ENCODE measurements around the gene AVPI1.
"Not testable (repeated sequence)": the region's sequence is repeated elsewhere in the genome, so short reads cannot be mapped to it uniquely, and the experiment has no call there.

AVPI1 gene

DNA sequence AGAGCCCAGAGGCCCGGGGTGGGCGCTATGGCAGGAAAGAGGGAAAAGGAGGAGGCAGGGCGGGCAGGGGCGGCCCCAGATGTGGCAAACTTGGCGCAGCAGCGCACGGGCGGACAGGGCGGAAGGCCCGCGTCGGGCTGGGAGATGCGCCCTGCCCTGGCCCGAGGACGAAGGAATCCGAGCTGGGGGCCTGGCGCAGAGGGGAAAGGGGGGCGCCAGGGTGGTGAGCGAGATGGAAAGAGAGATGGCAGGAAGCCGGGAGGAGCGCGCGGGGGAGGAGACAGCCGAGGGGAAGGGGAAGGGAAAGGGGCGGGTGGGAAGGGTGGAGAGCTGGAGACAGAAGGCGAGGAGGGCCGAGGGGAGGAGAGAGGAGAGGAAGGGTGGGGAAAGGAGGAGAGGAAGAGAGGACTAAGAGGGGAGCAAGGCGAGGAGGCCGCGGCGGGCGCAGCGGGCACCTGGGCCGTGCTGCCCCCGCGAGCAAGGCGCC, 26.3 kb upstream of the AVPI1 start, which contains the start of gene MARVELD1:
Gene MARVELD1 (plus strand): TSS at position 392 of the 487 bp plus-strand sequence. CDS start 147 bp downstream, outside the sequence.
- peak within 1 kb of the TSS; percentile 78 for H3K4me3 ChIP-seq (ENCODE audit: low read depth, low read length)

DNA sequence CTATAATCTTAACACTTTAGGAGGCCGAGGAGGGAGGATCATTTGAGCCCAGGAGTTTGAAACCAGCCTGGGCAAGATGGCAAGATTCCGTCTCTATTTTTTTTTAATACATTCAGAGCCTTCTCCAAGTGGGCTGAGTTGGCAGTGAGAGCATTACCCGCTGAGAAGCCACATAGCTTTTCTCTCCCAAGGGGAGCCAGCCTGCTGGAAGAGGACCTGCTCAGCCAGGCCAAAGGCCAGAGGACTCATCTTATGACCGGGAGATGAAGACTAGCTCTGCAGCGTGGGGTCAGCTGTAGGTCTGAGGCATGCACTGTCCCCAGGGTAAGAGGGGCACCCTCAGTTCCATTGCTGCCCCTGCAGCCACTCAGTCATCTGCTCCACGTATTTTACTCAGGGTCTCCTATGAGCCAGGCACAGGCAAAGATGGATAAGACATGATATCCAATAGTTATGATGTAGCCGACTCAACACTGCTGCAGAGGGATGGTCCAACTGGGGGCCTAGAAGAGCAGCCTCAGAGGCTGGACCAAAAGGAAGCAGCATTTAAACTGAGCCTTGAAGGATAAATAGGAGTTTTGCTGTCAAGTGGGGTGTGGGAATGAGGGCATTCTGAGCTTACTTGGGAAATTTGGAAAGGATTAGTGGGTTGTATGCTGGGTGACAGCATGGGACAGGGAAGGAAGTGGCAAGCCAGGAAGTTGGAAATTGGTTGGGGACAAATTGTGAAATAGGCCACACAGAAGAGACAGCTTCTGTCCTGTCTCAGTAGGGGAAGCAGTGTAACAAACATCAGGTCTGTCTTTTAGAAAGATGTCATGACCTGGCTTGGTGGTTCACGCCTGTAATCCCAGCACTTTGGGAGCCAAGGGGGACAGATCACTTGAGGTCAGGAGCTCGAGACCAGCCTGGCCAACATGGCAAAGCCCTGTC, 24.9 kb upstream of the AVPI1 start:
- no peak overlapping the region for H3K4me3 ChIP-seq (ENCODE audit: low read depth, low read length)

DNA sequence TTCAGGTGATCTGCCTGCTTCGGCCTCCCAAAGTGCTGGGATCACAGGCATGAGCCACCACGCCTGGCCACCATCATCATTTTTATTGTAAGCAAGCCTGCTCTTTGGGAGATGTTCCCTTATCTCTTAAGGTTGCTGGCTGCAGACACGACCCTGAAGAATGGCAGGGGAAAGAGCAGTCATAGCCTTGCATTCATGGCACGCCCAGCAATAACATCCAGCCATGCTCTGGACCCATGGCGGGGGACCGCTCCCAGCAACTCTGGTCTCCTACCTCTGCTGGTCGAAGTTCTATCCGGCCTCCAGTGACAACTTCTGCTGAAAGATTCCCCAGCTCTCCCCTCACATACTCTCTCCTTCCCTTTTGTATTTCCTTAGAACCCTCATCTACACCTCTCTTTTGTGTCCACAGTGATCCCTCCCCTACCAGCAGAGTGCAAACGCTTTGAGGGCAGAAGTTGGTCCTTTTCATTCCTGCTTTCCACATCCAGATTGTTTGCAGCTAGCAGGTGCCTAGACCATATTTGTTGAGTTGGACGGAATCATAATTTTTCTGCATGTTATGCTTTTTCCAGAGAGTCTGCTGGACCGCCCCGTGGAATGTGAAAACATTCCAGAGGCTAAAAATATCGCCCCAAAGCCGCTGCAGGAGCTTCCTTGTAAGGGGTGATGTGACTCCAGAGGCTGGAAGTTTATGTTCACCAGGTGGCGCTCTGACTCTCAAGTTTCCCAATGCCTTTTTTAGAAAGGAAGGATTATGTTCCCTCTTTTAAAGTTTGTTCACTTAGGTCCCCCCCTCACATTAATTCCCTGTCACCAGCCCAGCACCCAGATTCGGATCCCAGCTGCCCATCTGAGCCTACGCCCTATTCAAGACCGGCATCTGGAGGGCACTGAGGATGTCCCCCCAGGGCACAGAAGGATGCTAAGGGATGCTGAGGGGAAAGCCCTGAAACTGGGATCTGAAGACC, 22.2 kb upstream of the AVPI1 start:
- H3K4me3 ChIP-seq (ENCODE audit: low read depth, low read length), result no peak overlapping the region

DNA sequence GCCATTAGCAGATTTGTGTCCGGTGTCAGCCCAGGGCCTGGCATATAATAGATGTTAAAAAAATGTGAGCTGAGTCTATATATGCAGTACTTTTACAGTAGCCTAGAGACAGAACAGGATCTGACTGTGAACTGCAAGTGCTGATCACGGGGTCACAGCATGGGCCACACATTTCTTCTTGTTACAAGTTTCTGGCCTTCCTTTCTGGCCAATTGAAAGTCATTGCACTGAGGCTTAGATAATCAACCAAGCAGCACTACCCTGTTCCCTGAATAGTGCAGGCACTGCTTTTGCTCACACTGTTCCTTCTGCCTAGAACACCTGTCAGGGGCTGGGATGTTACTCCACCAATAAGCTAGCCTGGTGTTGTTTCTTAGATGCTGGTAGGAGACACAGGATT, 21.1 kb upstream of the AVPI1 start:
- no peak overlapping the region for H3K4me3 ChIP-seq (ENCODE audit: low read depth, low read length)

DNA sequence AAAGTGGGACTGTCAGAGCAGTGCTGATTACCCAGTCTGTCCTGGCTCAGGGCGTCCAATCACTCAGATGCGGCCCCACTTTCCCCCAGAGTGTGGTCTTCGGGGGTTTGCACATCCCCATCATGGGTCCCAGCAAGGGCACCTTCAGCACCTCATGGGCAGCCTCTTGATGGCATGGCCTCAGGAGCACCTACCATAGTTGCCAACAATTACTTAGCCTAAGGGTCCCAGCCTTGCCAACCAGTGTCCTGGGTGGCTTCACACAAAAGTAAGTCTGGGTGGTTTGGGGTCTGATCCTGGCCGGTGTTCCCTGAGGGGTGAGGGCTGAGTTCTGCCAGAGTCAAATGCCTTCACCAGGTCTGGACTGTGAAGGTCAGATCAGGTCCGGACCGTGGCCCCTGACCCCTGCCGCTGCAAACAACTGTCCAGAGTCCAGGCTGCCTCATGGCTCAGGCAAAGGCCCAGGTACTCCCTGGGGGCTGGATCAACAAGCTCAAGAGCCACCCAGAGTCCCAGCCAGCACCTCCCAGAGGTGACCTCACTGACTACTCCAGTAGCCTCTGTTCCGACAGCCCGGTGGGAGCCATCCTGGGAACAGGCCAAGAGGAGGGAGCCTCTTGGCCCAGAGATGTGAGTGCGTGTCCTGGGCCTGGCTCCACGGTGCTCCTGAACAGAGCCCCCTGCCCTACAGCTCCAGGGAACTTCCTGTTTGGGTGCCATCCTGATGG, 20.3 kb upstream of the AVPI1 start:
- H3K4me3 ChIP-seq (ENCODE audit: low read depth, low read length), result no peak overlapping the region

DNA sequence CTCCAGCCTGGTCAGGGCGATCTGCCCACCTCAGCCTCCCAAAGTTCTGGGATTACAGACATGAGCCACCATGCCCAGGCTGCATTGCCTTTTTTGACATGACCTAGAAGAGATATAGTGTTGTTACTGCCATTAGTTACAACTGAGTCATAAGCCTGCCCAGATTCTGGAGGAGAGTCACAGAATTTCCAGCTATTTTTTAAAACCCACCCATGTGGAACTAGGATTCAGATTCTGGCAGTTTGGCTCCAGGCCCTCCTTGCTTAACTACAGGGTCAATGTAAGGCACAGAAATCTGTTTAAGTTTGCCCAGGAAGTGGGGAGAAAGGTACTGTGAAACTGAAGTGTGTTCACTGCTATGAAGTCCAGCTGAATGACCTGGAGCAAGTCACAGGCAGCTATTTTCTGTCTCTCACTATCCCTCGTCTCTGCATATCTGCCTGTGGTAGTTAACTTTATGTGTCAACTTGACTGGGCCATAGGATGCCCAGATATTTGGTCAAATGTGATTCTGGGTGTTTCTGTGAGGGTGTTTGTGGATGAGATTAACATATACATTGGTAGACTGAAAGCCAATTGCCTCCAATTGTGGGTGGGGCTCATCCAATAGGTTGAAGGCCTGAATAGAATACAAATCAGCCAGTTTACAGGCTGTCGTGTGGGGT, 18.1 kb upstream of the AVPI1 start:
- no peak overlapping the region for H3K4me3 ChIP-seq (ENCODE audit: low read depth, low read length)

DNA sequence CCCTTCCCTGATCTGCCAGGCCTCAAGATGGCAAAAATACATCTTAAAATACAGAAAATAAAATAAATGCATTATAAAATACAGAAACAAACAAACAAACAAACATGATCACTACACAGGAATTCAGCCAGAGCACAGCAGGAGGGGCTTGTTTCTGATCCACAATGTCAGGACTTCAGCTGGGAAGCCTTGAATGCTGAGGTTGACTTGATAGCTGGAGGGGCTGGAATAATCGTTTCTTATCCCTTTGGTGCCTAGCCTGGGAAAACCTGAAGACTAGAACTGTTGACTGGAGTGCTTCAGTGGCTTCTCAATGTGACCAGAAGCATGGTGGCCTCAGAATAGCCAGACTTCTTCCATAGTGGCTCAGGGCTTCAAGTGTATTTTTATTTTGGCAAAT, 17.3 kb upstream of the AVPI1 start:
- no peak overlapping the region for H3K4me3 ChIP-seq (ENCODE audit: low read depth, low read length)

DNA sequence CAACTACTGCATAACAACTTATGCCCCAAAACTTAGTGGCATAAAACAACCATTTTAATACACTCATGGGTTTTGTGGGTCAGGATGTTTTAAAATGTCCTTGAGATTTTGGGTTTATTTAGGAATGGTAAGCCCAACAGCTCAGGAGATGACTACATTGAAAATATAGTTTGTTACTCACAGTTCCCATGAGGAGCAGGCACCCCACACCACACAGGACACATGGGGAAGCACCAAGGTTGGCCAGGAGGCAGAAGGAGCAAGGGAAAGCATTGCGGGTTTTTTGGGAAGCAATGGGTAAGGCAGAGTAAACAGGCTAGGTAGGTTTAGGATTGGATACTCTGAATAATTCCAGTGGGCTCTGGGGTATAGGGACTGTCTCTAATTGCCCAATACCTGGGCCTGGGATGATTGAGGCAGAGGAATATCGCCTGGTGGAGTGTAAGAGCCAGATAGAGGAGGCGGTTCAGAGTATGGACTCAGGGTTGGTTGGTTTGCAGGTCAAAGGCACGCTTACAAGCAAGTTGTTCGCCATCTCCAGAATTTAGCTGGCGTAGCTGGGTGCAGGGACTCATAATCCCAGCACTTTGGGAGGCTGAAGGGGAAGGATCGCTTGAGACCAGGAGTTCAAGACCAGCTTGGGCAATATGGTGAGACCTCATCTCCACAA, 16.5 kb upstream of the AVPI1 start:
- H3K4me3 ChIP-seq (ENCODE audit: low read depth, low read length), result no peak overlapping the region

DNA sequence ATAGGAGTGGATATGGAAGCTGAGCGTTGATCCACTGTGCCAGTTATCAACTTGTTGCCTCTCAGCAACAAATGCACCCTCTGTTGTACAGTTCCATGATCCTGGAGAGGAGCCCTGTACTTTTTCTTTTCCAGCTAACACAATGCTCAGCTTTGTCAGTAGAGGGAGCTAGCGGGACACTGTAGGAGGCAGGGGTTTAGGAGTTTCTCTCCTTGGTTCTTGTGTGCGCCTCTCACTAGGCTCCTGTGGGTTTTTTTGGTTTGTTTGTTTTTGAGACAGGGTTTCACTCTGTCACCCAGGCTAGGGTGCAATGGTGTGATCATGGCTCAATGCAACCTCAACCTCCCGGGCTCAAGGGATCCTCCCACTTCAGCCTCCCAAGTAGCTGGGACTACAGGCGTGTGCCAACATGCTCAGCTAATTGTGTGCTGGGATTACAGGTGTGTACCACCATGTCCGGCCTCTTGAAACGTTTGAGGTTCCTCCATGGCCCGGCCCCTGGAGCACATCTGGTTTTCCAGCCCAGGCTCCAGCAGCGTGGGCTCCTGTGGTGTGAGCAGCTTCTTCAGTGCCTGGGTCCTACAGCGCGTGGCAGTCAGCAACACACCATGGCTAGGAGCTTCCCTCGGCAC, 14.5 kb upstream of the AVPI1 start:
- H3K4me3 ChIP-seq (ENCODE audit: low read depth, low read length), result no peak overlapping the region

DNA sequence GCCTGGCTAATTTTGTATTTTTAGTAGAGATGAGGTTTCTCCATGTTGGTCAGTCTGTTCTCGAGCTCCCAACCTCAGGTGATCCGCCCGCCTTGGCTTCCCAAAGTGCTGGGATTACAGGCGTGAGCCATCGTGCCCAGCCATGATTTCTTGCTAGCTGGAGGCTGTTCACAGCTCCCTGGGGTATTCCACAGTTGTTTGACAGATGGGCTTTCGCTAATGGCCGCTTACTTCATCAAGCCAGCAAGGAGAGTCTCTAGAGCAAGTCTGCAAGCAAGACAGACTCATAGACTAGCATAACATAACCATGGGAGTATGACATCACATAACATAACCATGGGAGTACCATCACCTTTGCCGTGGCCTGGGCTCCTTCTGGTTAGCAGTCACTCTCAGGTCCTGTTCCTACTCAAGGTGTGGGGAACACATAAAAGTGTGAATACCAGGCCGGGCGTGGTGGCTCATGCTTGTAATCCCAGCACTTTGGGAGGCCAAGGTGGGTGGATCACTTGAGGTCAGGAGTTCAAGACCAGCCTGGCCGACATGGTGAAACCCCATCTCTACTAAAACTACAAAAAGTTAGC, 11.1 kb upstream of the AVPI1 start:
- not testable (repeated sequence) for H3K4me3 ChIP-seq (ENCODE audit: low read depth, low read length)

DNA sequence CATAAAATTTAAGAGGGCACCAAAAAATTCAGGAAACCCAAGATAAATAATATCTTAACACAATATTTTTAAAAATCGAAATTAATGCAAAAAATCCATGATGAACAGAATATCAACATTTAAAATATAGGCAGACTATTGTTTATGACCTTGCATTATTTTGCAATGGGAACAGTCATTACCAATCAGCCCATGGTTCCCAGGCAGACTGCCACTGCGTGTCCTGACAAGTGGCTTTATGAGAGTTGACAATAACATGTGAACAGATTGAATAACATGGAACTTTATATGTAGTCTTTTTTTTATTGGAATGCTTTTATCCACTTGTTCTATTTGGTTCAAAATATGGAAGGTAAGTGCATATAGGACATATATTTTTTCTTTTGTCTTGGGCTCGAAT, 3.1 kb upstream of the AVPI1 start:
- H3K4me3 ChIP-seq (ENCODE audit: low read depth, low read length), result no peak overlapping the region

DNA sequence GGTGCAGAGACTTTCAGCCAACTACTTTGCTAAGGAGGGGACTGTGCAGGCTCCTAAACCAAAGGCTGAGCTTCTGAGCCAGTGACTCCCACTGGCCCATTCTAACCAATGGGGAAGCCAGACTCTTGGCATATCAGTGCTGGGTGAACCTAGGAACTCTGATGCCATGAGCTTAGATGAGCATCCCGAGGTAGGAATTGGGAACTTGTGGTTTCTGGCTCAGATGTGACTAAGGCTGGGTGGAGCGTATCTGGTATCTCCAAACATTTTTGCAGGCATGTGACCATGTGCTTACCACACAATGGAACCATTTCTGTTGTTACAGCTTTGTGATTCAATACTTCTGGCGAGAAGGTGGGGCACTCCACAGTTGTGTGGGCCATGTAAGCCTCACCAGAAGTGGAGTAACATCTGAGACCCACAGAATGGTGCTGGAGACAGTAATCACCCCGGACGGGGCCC, 2.5 kb upstream of the AVPI1 start:
- no peak overlapping the region for H3K4me3 ChIP-seq (ENCODE audit: low read depth, low read length)

DNA sequence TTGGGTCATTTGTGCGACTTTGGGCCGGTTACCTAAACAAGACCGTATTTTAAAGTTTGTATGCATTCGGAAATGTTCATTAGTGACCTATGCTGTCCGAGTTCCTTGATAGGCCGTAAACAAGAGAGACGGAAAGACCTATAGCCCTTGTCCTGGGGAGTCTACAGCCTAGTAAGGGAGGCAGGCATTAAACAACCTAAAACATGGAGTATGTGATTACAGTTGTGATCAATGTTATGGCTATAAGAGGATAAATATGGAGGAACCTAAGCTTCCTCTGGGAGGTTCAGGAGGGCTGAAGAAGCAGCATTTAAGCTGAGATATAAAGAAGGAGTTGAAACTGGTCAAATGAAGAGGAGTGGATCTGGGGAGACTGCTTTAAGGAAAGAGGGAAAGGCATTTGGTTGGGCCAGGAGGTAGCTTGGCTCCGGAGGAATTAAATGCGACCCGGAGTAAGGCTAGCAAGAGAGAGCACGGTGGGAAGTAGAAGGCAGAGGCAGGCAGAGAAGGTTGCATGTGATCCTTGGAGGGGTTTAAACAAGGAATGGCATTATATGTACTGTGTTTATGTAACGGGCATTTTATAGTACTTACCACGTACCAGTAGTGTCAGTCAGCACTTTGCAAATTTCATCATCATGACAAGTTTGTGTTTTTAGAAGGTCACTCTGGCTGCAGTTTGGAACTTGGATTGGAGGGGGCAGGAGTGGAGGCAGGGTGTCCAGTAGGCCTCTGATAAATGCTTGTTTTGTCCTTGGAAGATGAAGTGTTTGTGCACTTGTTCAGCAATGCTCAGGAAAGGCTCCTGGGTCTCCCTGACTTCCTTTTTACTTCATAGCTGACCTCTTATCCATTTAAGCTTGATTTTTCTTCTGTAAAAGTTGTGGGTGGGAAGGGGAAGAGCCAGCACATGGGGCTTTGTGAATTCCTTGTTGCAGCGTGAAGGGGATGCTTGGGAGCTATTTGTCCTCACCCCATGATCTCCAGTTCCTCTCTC, 1.0 kb upstream of the AVPI1 start:
- peak overlapping the region; percentile 43 for H3K4me3 ChIP-seq (ENCODE audit: low read depth, low read length)

DNA sequence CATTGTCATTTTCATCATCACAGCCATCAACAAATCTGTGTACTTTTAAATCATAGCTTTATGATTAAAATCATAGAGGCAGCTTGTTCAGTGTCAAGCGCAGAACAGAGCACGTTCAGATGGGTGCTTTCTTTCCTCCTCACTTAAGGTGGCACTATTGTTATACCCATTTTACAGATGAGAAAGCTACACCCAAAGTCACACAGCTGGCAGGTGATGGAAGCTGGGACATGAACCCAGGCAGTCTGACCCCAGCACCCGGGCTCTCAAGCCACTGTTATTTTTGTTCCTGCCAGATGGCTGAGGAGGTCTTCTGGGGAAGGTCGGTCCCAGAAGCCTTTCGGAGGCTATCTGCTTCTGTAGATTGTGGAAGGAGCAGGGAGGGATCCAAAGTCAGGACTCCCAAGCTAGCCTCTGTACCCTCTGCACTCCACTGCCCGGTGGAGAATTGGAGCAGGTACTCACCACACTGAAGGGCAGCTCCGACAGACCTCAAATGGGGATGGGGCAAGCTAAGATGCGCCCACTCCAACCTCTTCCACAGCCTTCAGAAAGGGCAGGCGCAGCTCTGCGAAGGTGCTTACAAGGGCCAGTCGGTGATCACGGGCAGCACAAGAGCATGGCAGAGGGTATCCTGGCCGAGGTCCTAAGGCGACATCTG, 610 bp downstream of the AVPI1 start:
- H3K4me3 ChIP-seq (ENCODE audit: low read depth, low read length), result peak overlapping the region; percentile 78

DNA sequence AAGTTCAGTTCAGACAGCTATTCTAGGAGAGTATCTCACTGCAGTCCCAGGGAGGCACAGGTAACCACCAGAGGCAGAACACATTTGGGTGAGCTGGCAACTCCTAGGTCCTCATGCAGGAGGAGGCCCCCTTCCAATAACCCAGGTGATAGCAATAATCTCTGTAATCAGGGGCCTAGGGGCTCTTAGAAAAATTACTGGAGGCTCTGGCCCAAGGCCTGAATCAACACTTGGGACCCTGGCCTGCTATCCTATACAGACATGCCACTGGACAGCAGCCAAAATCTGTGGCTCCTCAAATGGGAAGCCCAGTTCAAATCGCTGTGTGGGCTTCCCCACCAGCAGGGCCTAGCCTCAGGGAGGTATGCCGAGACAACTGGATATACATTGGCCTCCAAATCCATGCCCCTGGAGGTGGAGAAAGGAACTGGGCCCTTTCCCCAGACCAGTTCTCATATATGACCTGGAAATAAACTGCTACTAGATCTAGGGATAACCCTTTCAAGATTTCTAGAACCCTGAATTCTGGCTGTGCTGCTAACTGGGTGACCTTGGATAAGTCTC, 1.6 kb downstream of the AVPI1 start:
- H3K4me3 ChIP-seq (ENCODE audit: low read depth, low read length), result no peak overlapping the region

DNA sequence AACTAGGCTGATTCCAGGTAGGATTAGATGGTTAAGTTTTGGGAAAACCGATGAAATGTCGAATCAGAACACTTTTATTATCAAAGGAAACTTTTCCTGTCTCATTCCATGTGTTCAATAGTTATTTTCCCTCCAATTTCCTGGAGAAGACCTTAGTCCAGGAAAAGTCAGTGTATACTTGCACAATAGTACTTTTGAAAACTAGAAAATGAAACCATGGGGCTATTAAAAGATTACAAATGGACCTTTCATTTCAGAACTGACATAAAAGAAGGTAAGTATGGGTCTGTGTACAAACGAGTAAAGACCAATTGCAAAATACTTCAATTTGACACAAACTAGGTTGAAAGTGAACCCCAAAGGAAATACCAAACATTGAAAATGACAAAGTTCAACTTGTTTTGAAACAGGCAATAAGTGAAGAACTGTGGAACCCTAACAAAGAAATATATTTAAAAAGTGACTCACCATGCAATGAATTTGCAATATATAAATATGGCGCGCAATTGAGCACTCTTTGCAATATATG, 2.1 kb downstream of the AVPI1 start:
- H3K4me3 ChIP-seq (ENCODE audit: low read depth, low read length), result no peak overlapping the region

DNA sequence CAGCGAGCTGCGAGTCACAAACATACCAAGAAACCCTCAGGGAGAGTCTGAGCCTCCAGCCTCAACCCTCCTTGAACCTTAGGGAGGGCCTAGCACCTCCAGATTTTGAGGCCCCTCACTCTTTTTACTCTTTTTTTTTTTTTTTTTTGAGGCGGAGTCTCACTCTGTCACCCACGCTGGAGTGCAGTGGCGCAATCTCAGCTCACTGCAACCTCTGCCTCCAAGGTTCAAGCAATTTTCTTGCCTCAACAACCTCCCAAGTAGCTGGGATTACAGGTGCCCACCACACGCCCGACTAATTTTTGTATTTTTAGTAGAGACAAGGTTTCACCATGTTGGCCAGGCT, 2.7 kb downstream of the AVPI1 start:
- not testable (repeated sequence) for H3K4me3 ChIP-seq (ENCODE audit: low read depth, low read length)
